IMR-90 (cell line): ENCODE measurements around the gene DLGAP4. TPM values are rescaled to one million over a fixed set of nuclear protein-coding genes. Genes with fewer than 3 reads are reported as not detected.

Source experiments
- ATAC-seq: fragments of 200-7000 bp; cut with Tn5 transposase; 2 replicates; pipeline ENCODE4 v1.9.1; 2020; ENCODE audit warnings: low read depth, mild to moderate bottlenecking, moderate library complexity
- BruUV-seq: library from RNA; stranded (reverse); fragments of 400-500 nt; replicated peaks from 2 replicates; lab custom pipeline; 2021; lab: Mats Ljungman, UMichigan
- CTCF ChIA-PET: fragments of 300-600 bp; formaldehyde crosslinking; extraction: SDS; loops from one replicate; lab custom pipeline; 2021; ENCODE audit warnings: antibody characterized with exemption; lab: Yijun Ruan, JAX
- POLR2A ChIA-PET: fragments of 300-600 bp; sonication (Branson Sonifier 250); formaldehyde crosslinking; loops from one replicate; lab custom pipeline; 2022; ENCODE audit warnings: antibody characterized with exemption; ENCODE audit not compliant: unreplicated experiment; lab: Charles Lee
- DNase-seq: peaks from one replicate; pipeline ENCODE4 v3.0.0; 2013
- H2AFZ ChIP-seq: replicated peaks from 2 replicates; pipeline ENCODE3; 2013; ENCODE audit warnings: low read length, mild to moderate bottlenecking; ENCODE audit not compliant: poor library complexity
- H2AK5ac ChIP-seq: 2 replicates; pipeline ENCODE4 v1.6.1; 2013; ENCODE audit warnings: low read depth, low read length, inconsistent platforms
- H2AK9ac ChIP-seq: replicated peaks from 2 replicates; pipeline ENCODE3; 2013; ENCODE audit warnings: mild to moderate bottlenecking, low read depth, low read length, moderate library complexity; ENCODE audit not compliant: poor library complexity
- H2BK120ac ChIP-seq: 2 replicates; pipeline ENCODE4 v1.6.1; 2013; ENCODE audit warnings: low read depth, low read length, inconsistent platforms
- H2BK15ac ChIP-seq: 3 replicates; pipeline ENCODE4 v1.6.1; 2013; ENCODE audit warnings: low read depth, low read length, inconsistent platforms
- H2BK20ac ChIP-seq: 2 replicates; pipeline ENCODE4 v1.6.1; 2013; ENCODE audit warnings: low read depth, mild to moderate bottlenecking, inconsistent platforms, low read length, moderate library complexity
- H2BK5ac ChIP-seq: 2 replicates; pipeline ENCODE4 v1.6.1; 2013; ENCODE audit warnings: mild to moderate bottlenecking, low read depth, low read length, inconsistent platforms; ENCODE audit not compliant: poor library complexity, severe bottlenecking
- H3K14ac ChIP-seq: replicated peaks from 2 replicates; pipeline ENCODE4 v1.6.1; 2013; ENCODE audit warnings: low read depth, low read length, inconsistent platforms
- H3K18ac ChIP-seq: 2 replicates; pipeline ENCODE4 v1.6.1; 2013; ENCODE audit warnings: low read depth, low read length, control low read depth
- H3K23ac ChIP-seq: 2 replicates; pipeline ENCODE4 v1.6.1; 2013; ENCODE audit warnings: low read depth, low read length, inconsistent platforms
- H3K27ac ChIP-seq: 2 replicates; pipeline ENCODE4 v1.5.1; 2013; ENCODE audit warnings: mild to moderate bottlenecking, control low read depth, low read length; ENCODE audit not compliant: insufficient read depth
- H3K27me3 ChIP-seq: 2 replicates; pipeline ENCODE4 v1.6.1; 2013; ENCODE audit warnings: low read length; ENCODE audit not compliant: control insufficient read depth, insufficient read depth
- H3K36me3 ChIP-seq: 2 replicates; pipeline ENCODE4 v1.6.1; 2013; ENCODE audit warnings: low read length, mixed read lengths; ENCODE audit not compliant: control insufficient read depth, insufficient read depth
- H3K4ac ChIP-seq: 2 replicates; pipeline ENCODE4 v1.6.1; 2013; ENCODE audit warnings: low read depth, low read length, inconsistent platforms
- H3K4me1 ChIP-seq: 2 replicates; pipeline ENCODE4 v1.6.1; 2013; ENCODE audit warnings: low read length, mixed read lengths; ENCODE audit not compliant: control insufficient read depth, insufficient read depth
- H3K4me2 ChIP-seq: 2 replicates; pipeline ENCODE4 v1.6.1; 2013; ENCODE audit warnings: low read depth, mild to moderate bottlenecking, control low read depth, low read length, moderate library complexity
- H3K4me3 ChIP-seq: 2 replicates; pipeline ENCODE4 v1.5.1; 2013; ENCODE audit warnings: low read depth, mild to moderate bottlenecking, control low read depth, low read length, moderate library complexity; ENCODE audit not compliant: insufficient read depth
- H3K56ac ChIP-seq: 2 replicates; pipeline ENCODE4 v1.6.1; 2013; ENCODE audit warnings: low read length, inconsistent platforms; ENCODE audit not compliant: insufficient read depth; ENCODE audit errors: extremely low read depth
- H3K79me1 ChIP-seq, 2 experiments: 2 replicates each; pipeline ENCODE4 v1.6.1; 2013; ENCODE audit warnings: low read length in 2 of 2, inconsistent platforms in 1 of 2, low read depth in 1 of 2
- H3K9ac ChIP-seq: 2 replicates; pipeline ENCODE4 v1.6.1; 2013; ENCODE audit warnings: low read depth, low read length, control low read depth
- H3K9me1 ChIP-seq: 2 replicates; pipeline ENCODE4 v1.6.1; 2013; ENCODE audit warnings: low read length, inconsistent platforms; ENCODE audit not compliant: insufficient read depth
- H3K9me3 ChIP-seq: 2 replicates; pipeline ENCODE4 v1.6.1; 2013; ENCODE audit warnings: low read length; ENCODE audit not compliant: control insufficient read depth, insufficient read depth
- H4K20me1 ChIP-seq: 2 replicates; pipeline ENCODE4 v1.6.1; 2013; ENCODE audit warnings: low read length, inconsistent platforms; ENCODE audit not compliant: insufficient read depth
- H4K5ac ChIP-seq: 2 replicates; pipeline ENCODE4 v1.6.1; 2013; ENCODE audit warnings: mild to moderate bottlenecking, low read depth, low read length, control low read depth
- H4K8ac ChIP-seq, 2 experiments: 2 replicates each; pipeline ENCODE4 v1.6.1; 2013; ENCODE audit warnings: low read depth in 2 of 2, low read length in 2 of 2, control low read depth in 1 of 2, inconsistent platforms in 1 of 2
- H4K91ac ChIP-seq: 2 replicates; pipeline ENCODE4 v1.6.1; 2013; ENCODE audit warnings: low read depth, low read length, inconsistent platforms; ENCODE audit not compliant: insufficient read depth
- BHLHE40 ChIP-seq: fragments of 150-350 bp; IDR thresholded peaks from 2 replicates; pipeline ENCODE4 v1.6.1; 2016; ENCODE audit warnings: mild to moderate bottlenecking, low read depth, low read length
- FOS ChIP-seq: fragments of 150-350 bp; IDR thresholded peaks from 2 replicates; pipeline ENCODE4 v1.6.1; 2016; ENCODE audit warnings: low read depth, low read length
- MXI1 ChIP-seq: IDR thresholded peaks from 2 replicates; pipeline ENCODE4 v1.6.1; 2012; ENCODE audit warnings: low read depth, mild to moderate bottlenecking, low read length, moderate library complexity, borderline replicate concordance
- POLR2A ChIP-seq: IDR thresholded peaks from 2 replicates; pipeline ENCODE4 v1.6.1; 2012; ENCODE audit warnings: mild to moderate bottlenecking, low read depth, low read length
- RCOR1 ChIP-seq: IDR thresholded peaks from 2 replicates; pipeline ENCODE4 v1.6.1; 2012; ENCODE audit warnings: mild to moderate bottlenecking, low read length, improper control_type of control experiment; ENCODE audit not compliant: insufficient replicate concordance
- RFX5 ChIP-seq: IDR thresholded peaks from 2 replicates; pipeline ENCODE4 v1.8.0; 2012; ENCODE audit warnings: low read depth, mild to moderate bottlenecking, low read length, moderate library complexity
- SMC3 ChIP-seq: fragments of 150-350 bp; IDR thresholded peaks from 2 replicates; pipeline ENCODE4 v1.6.1; 2016; ENCODE audit warnings: low read depth, mild to moderate bottlenecking, antibody characterized with exemption, low read length, moderate library complexity
- USF2 ChIP-seq: fragments of 150-350 bp; IDR thresholded peaks from 2 replicates; pipeline ENCODE4 v1.6.1; 2017; ENCODE audit warnings: mild to moderate bottlenecking, antibody characterized with exemption, low read length, low read depth
- WGBS, 2 experiments: methylation state at CpG; one replicate each; pipeline versions ENCODE4 v1.1.5 to v1.1.7; 2013; ENCODE audit warnings: missing lambda C conversion rate in 2 of 2; ENCODE audit not compliant: insufficient read length in 1 of 2; ENCODE audit errors: extremely low coverage in 2 of 2; 5-methylcytosine and 5-hydroxymethylcytosine counted together
- dilution Hi-C: fragments of 300-500 bp; cut with HindIII; formaldehyde crosslinking; loops from one replicate; pipeline ENCODE4 v1.14.3; 2018; ENCODE audit warnings: low sequenced_read_pairs; ENCODE audit not compliant: unreplicated experiment
- in situ Hi-C: fragments of 300-500 bp; cut with MboI; formaldehyde crosslinking; loops from 3 replicates; pipeline ENCODE4 v1.14.3; 2019; ENCODE audit warnings: low sequenced_read_pairs, inconsistent platforms, mixed read lengths
- intact Hi-C: fragments of 100-400 bp; cut with micrococcal nuclease; formaldehyde crosslinking; loops from 2 replicates; pipeline ENCODE4 v1.10.0; 2022
- polyA plus RNA-seq, 3 experiments: library from polyadenylated mRNA; depleted of rRNA; stranded (reverse); fragments of >200 nt; gene quantifications; 2 replicates each; pipeline ENCODE4 v1.2.3, GENCODE V29; 2012; ENCODE audit warnings: low replicate concordance in 1 of 3
- total RNA-seq: library from RNA; depleted of rRNA; stranded (reverse); fragments of >200 nt; gene quantifications from 2 replicates; pipeline ENCODE4 v1.2.3, GENCODE V29; 2012
- TF ChIP-seq, protein P1 (sequence below): conservative IDR thresholded peaks from 2 replicates; pipeline ENCODE4 v1.5.1; 2012; ENCODE audit warnings: mild to moderate bottlenecking, low read depth, low read length, improper control_type of control experiment

The DLGAP4 gene
- total and polyA plus RNA-seq, 2 of the 4 experiments (the other 2 are of a cell fraction) = 32.3 to 73.2 TPM

GRCh38 chr20:36368869-36369268 lies 62.7 kb downstream of the DLGAP4 start:
- Histone ChIP-seq H3K14ac (no peak overlapping the region), H3K79me1 (no peaks in the 10 kb centered on the region), H3K4me3 (no peak overlapping the region), H3K9ac (no peak overlapping the region), H2BK120ac (no peak overlapping the region), H4K91ac (no peak overlapping the region), H3K27ac (no peak overlapping the region), H2BK20ac (no peak overlapping the region), H3K4me1 (no peaks in the 10 kb centered on the region), H3K4me2 (no peak overlapping the region), H3K23ac (no peak overlapping the region), H3K27me3 (peaks cover 33% of the 10 kb centered on the region), H4K5ac (no peak overlapping the region), H2BK15ac (no peak overlapping the region), H2BK5ac (no peak overlapping the region), H3K18ac (no peak overlapping the region), H4K8ac (no peak overlapping the region), H3K9me3 (no peaks in the 10 kb centered on the region), H3K56ac (no peak overlapping the region), H3K4ac (no peak overlapping the region), H2AK9ac (no peak overlapping the region), H2AK5ac (no peak overlapping the region), H4K20me1 (no peaks in the 10 kb centered on the region), H2AFZ (no peak overlapping the region), H3K9me1 (0 out of 2 replicates have a peak, but pooled peaks cover 3% of the 10 kb centered on the region), H3K36me3 (no peaks in the 10 kb centered on the region)
- no TSS peak for BruUV-seq
- DNase-seq (no peak), ATAC-seq (no peak)
- dilution Hi-C loops (no loop called here), intact Hi-C loops (no loop called here), in situ Hi-C loops (no loop called here)
- WGBS, 2 experiments = 55% methylated on average over 5 of the region's 14 CpGs; no CpG with 5 or more reads in 1 of the 2 experiments
- TF ChIP-seq FOS (no peak), RCOR1 (no peak), POLR2A (no peak), SMC3 (no peak), MXI1 (no peak), RFX5 (no peak), BHLHE40 (no peak), USF2 (no peak)
- TF ChIP-seq, protein P1, sequence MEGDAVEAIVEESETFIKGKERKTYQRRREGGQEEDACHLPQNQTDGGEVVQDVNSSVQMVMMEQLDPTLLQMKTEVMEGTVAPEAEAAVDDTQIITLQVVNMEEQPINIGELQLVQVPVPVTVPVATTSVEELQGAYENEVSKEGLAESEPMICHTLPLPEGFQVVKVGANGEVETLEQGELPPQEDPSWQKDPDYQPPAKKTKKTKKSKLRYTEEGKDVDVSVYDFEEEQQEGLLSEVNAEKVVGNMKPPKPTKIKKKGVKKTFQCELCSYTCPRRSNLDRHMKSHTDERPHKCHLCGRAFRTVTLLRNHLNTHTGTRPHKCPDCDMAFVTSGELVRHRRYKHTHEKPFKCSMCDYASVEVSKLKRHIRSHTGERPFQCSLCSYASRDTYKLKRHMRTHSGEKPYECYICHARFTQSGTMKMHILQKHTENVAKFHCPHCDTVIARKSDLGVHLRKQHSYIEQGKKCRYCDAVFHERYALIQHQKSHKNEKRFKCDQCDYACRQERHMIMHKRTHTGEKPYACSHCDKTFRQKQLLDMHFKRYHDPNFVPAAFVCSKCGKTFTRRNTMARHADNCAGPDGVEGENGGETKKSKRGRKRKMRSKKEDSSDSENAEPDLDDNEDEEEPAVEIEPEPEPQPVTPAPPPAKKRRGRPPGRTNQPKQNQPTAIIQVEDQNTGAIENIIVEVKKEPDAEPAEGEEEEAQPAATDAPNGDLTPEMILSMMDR = no peak
- CTCF ChIA-PET = no interaction called here
- POLR2A ChIA-PET = no interaction called here
